Gastroesophageal sphincter (tissue), 4 donors: ENCODE measurements around the gene KNCN. TPM values are rescaled to one million over a fixed set of nuclear protein-coding genes. Genes with fewer than 3 reads are reported as not detected.

ENCODE experiments used
- ATAC-seq: fragments of 150-250 bp; one replicate; pipeline ENCODE4 v1.9.1; 2016; ENCODE audit warnings: mild to moderate bottlenecking, moderate library complexity
- H3K27ac ChIP-seq, 4 donors: fragments of 200-600 bp; sonication (generic) in 3 of 4; 1 replicate in 3 of 4; 2 replicates in 1 of 4; pipeline ENCODE4 v1.5.1; 2016 to 2019
- H3K27me3 ChIP-seq: fragments of 200-600 bp; sonication (generic); one replicate; pipeline ENCODE4 v1.5.1; 2019
- H3K36me3 ChIP-seq, 2 donors: fragments of 200-600 bp; sonication (generic); one replicate each; pipeline ENCODE4 v1.5.1; 2019; ENCODE audit warnings: control low read depth in 1 of 2
- H3K4me1 ChIP-seq, 3 donors: fragments of 200-600 bp; sonication (generic); 1 replicate in 2 of 3; 2 replicates in 1 of 3; pipeline ENCODE4 v1.5.1; 2016 to 2019; ENCODE audit warnings: control low read depth in 2 of 3
- H3K4me3 ChIP-seq, 2 donors: fragments of 200-600 bp; sonication (generic); one replicate each; pipeline ENCODE4 v1.5.1; 2019; ENCODE audit warnings: mild to moderate bottlenecking in 1 of 2, moderate library complexity in 1 of 2
- H3K9me3 ChIP-seq, 3 donors: fragments of 200-600 bp; sonication (generic); one replicate each; pipeline ENCODE4 v1.5.1; 2017 to 2019; ENCODE audit warnings: control low read depth in 2 of 3
- CTCF ChIP-seq, 4 experiments: fragments of 200-600 bp in 2 of 4; fragments of 450-650 bp in 2 of 4; sonication (generic) in 1 of 4; IDR thresholded peaks; one replicate each; pipeline ENCODE4 v1.5.1; 2017 to 2019; ENCODE audit warnings: antibody characterized with exemption in 4 of 4, mild to moderate bottlenecking in 2 of 4, moderate library complexity in 2 of 4
- EP300 ChIP-seq: sonication (generic); formaldehyde crosslinking; IDR thresholded peaks from one replicate; pipeline ENCODE4 v1.6.1; 2017; ENCODE audit warnings: antibody characterized with exemption, mild to moderate bottlenecking
- POLR2A ChIP-seq, 2 donors: fragments of 450-650 bp; IDR thresholded peaks; one replicate each; pipeline ENCODE4 v1.6.1; 2017; ENCODE audit warnings: antibody characterized with exemption in 2 of 2, mild to moderate bottlenecking in 2 of 2, moderate library complexity in 1 of 2
- POLR2AphosphoS5 ChIP-seq: sonication (generic); formaldehyde crosslinking; IDR thresholded peaks from one replicate; pipeline ENCODE4 v1.6.1; 2017; ENCODE audit warnings: antibody characterized with exemption
- WGBS, 2 donors: methylation state at CpG; one replicate each; pipeline ENCODE4 v1.1.5; 2018; ENCODE audit warnings: low coverage in 1 of 2; 5-methylcytosine and 5-hydroxymethylcytosine counted together
- total RNA-seq, 4 donors: library from RNA; depleted of rRNA; stranded (reverse); fragments of >200 nt; gene quantifications; one replicate each; pipeline ENCODE4 v1.1.0, GENCODE V29; 2016

KNCN gene
- total RNA-seq, 4 donors from 2014 or later: not detected

- H3K9me3 ChIP-seq: no peaks in the 10 kb centered on the region
- H3K27me3 ChIP-seq: peaks cover 7% of the 10 kb centered on the region
- no peak for ATAC-seq
- no peak overlapping the region for H3K4me3 ChIP-seq
- H3K4me1 ChIP-seq: peaks cover 0 to 9% (median 0%) of the 10 kb centered on the region in 3 donors
- TF ChIP-seq POLR2AphosphoS5 (no peak), EP300 (no peak), POLR2A (IDR thresholded peaks at IDR 0.05) (no peak), CTCF (IDR thresholded peaks at IDR 0.05) (no peak)
- no peaks in the 10 kb centered on the region for H3K36me3 ChIP-seq
- WGBS, 2 donors: 40 to 100% methylated on average over 1 of the region's 2 CpGs
- H3K27ac ChIP-seq: no peak overlapping the region
Observed at GRCh38 chr1:46538147-46538546, 13.3 kb downstream of the KNCN start.

GRCh38 chr1:46537651-46538050 lies 13.8 kb downstream of the KNCN start:
- Histone ChIP-seq H3K4me3 (no peak overlapping the region), H3K9me3 (no peaks in the 10 kb centered on the region), H3K4me1 (peaks cover 0 to 12% (median 0%) of the 10 kb centered on the region in 3 donors), H3K36me3 (no peaks in the 10 kb centered on the region), H3K27me3 (peaks cover 4% of the 10 kb centered on the region), H3K27ac (no peak overlapping the region)
- WGBS, 2 donors: 81 to 89% methylated on average over 1 to 2 of the region's 2 CpGs
- TF ChIP-seq EP300: no peak
- TF ChIP-seq POLR2AphosphoS5: no peak
- TF ChIP-seq POLR2A (IDR thresholded peaks at IDR 0.05): no peak
- TF ChIP-seq CTCF (IDR thresholded peaks at IDR 0.05): no peak
- no peak for ATAC-seq

GRCh38 chr1:46536527-46536926 lies 14.9 kb downstream of the KNCN start:
- Histone ChIP-seq H3K9me3 (no peaks in the 10 kb centered on the region), H3K27ac (no peak overlapping the region), H3K36me3 (no peaks in the 10 kb centered on the region), H3K4me1 (peaks cover 0 to 16% (median 0%) of the 10 kb centered on the region in 3 donors), H3K27me3 (peaks cover 4% of the 10 kb centered on the region), H3K4me3 (no peak overlapping the region)
- no peak for TF ChIP-seq POLR2AphosphoS5
- TF ChIP-seq CTCF (IDR thresholded peaks at IDR 0.05): no peak
- no peak for TF ChIP-seq POLR2A (IDR thresholded peaks at IDR 0.05)
- no peak for TF ChIP-seq EP300
- 94 to 100% methylated on average over 1 of the region's 1 CpG for WGBS, 2 donors
- ATAC-seq: no peak

- Histone ChIP-seq H3K4me1 (peaks cover 0 to 16% (median 0%) of the 10 kb centered on the region in 3 donors), H3K36me3 (no peaks in the 10 kb centered on the region), H3K27me3 (peaks cover 14% of the 10 kb centered on the region), H3K9me3 (no peaks in the 10 kb centered on the region), H3K4me3 (no peak overlapping the region), H3K27ac (no peak overlapping the region)
- WGBS, 2 donors: 50% methylated on average over 1 of the region's 2 CpGs; no CpG with 5 or more reads in 1 of the 2 donors
- TF ChIP-seq POLR2AphosphoS5: no peak
- TF ChIP-seq CTCF (IDR thresholded peaks at IDR 0.05): peak in 1 of 4 experiments; percentile 19
- ATAC-seq: no peak
Observed at GRCh38 chr1:46535063-46535462, 16.4 kb downstream of the KNCN start.

- Histone ChIP-seq H3K36me3 (no peaks in the 10 kb centered on the region), H3K9me3 (no peaks in the 10 kb centered on the region), H3K4me3 (peak overlapping the region; percentile 4 to 57), H3K4me1 (peaks cover 0 to 16% (median 0%) of the 10 kb centered on the region in 3 donors), H3K27me3 (peaks cover 27% of the 10 kb centered on the region), H3K27ac (peak overlapping the region; percentile 11 to 89 (median 83))
- 14 to 65% methylated on average over 3 to 11 of the region's 71 CpGs for WGBS, 2 donors
- TF ChIP-seq EP300 (no peak), POLR2AphosphoS5 (no peak)
- peak; percentile 80 for ATAC-seq
Observed at GRCh38 chr1:46533179-46533864, 18.1 kb downstream of the KNCN start.
